Tibial nerve (tissue), 3 donors: ENCODE data around the gene ANKHD1.
"Not testable (repeated sequence)": the region's sequence is repeated elsewhere in the genome, so short reads cannot be mapped to it uniquely, and the experiment has no call there.

Experiments used
- POLR2A ChIP-seq, 2 donors: fragments of 450-650 bp; IDR thresholded peaks; one replicate each; pipeline ENCODE4 v1.6.1; 2017; ENCODE audit warnings: antibody characterized with exemption in 2 of 2, mild to moderate bottlenecking in 2 of 2, moderate library complexity in 2 of 2
- TF ChIP-seq, protein P1 (sequence below), 5 experiments: fragments of 200-600 bp in 3 of 5; fragments of 450-650 bp in 2 of 5; sonication (generic) in 3 of 5; IDR thresholded peaks; one replicate each; pipeline ENCODE4 v1.5.1; 2016 to 2019; ENCODE audit warnings: antibody characterized with exemption in 5 of 5, mild to moderate bottlenecking in 3 of 5, moderate library complexity in 2 of 5

DNA sequence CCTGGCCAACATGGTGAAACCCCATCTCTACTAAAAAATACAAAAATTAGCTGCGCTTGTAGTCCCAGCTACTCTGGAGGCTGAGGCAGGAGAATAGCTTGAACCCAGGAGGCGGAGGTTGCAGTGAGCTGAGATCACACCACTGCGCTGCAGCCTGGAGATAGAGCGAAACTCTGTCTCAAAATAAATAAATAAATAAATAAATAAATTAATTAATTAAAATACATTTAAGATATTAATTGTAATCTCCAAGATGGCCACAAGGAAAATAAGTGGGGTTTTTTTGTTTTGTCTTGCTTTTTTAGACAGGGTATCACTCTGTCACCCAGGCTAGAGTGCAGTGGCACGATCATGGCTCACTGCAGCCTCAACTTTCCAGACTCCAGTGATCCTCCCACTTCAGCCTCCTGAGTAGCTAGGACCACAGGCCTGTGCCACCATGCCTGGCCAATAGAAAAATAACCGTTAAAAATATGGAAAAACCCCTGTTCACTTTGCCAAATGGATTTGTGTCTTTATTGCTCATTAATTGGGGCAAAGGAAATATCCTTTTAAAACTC lies 177.6 kb downstream of the ANKHD1 start:
- TF ChIP-seq, protein P1, sequence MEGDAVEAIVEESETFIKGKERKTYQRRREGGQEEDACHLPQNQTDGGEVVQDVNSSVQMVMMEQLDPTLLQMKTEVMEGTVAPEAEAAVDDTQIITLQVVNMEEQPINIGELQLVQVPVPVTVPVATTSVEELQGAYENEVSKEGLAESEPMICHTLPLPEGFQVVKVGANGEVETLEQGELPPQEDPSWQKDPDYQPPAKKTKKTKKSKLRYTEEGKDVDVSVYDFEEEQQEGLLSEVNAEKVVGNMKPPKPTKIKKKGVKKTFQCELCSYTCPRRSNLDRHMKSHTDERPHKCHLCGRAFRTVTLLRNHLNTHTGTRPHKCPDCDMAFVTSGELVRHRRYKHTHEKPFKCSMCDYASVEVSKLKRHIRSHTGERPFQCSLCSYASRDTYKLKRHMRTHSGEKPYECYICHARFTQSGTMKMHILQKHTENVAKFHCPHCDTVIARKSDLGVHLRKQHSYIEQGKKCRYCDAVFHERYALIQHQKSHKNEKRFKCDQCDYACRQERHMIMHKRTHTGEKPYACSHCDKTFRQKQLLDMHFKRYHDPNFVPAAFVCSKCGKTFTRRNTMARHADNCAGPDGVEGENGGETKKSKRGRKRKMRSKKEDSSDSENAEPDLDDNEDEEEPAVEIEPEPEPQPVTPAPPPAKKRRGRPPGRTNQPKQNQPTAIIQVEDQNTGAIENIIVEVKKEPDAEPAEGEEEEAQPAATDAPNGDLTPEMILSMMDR (IDR thresholded peaks at IDR 0.05) = not testable (repeated sequence)
- not testable (repeated sequence) for TF ChIP-seq POLR2A (IDR thresholded peaks at IDR 0.05)
